ENCODE results near the gene PSAPL1.

GRCh38 chr4:7426525-7427171, 8.1 kb downstream of the PSAPL1 start:
- TF ChIP-seq CTCF (IDR thresholded peaks at IDR 0.05; ENCODE audit: poor library complexity, severe bottlenecking), result no peak
- TF ChIP-seq TAF1 (IDR thresholded peaks at IDR 0.05; ENCODE audit: low read depth), result no peak
- TF ChIP-seq POLR2AphosphoS5 (IDR thresholded peaks at IDR 0.05), result no peak
- no peak for TF ChIP-seq MXI1 (conservative IDR thresholded peaks at IDR 0.05; ENCODE audit: poor library complexity, severe bottlenecking)
- no peak for TF ChIP-seq REST (IDR thresholded peaks at IDR 0.05; ENCODE audit: borderline replicate concordance)
- no peak for TF ChIP-seq EZH2 (IDR thresholded peaks at IDR 0.05; ENCODE audit: borderline replicate concordance, insufficient read depth, low read length, poor library complexity, severe bottlenecking)
- no peak for TF ChIP-seq EP300 (conservative IDR thresholded peaks at IDR 0.05; ENCODE audit: poor library complexity, severe bottlenecking)
